IMR-90 (cell line): Measurements from ENCODE around the gene PHC1. TPM values are rescaled to one million over a fixed set of nuclear protein-coding genes. Genes with fewer than 3 reads are reported as not detected.

Source experiments
- ATAC-seq: fragments of 200-7000 bp; cut with Tn5 transposase; 2 replicates; pipeline ENCODE4 v1.9.1; 2020; ENCODE audit warnings: low read depth, mild to moderate bottlenecking, moderate library complexity
- BruUV-seq: library from RNA; stranded (reverse); fragments of 400-500 nt; replicated peaks from 2 replicates; lab custom pipeline; 2021; lab: Mats Ljungman, UMichigan
- CTCF ChIA-PET: fragments of 300-600 bp; formaldehyde crosslinking; extraction: SDS; loops from one replicate; lab custom pipeline; 2021; ENCODE audit warnings: antibody characterized with exemption; lab: Yijun Ruan, JAX
- POLR2A ChIA-PET: fragments of 300-600 bp; sonication (Branson Sonifier 250); formaldehyde crosslinking; loops from one replicate; lab custom pipeline; 2022; ENCODE audit warnings: antibody characterized with exemption; ENCODE audit not compliant: unreplicated experiment; lab: Charles Lee
- DNase-seq: peaks from one replicate; pipeline ENCODE4 v3.0.0; 2013
- H2AFZ ChIP-seq: replicated peaks from 2 replicates; pipeline ENCODE3; 2013; ENCODE audit warnings: low read length, mild to moderate bottlenecking; ENCODE audit not compliant: poor library complexity
- H2AK5ac ChIP-seq: 2 replicates; pipeline ENCODE4 v1.6.1; 2013; ENCODE audit warnings: low read depth, low read length, inconsistent platforms
- H2AK9ac ChIP-seq: replicated peaks from 2 replicates; pipeline ENCODE3; 2013; ENCODE audit warnings: mild to moderate bottlenecking, low read depth, low read length, moderate library complexity; ENCODE audit not compliant: poor library complexity
- H2BK120ac ChIP-seq: 2 replicates; pipeline ENCODE4 v1.6.1; 2013; ENCODE audit warnings: low read depth, low read length, inconsistent platforms
- H2BK15ac ChIP-seq: 3 replicates; pipeline ENCODE4 v1.6.1; 2013; ENCODE audit warnings: low read depth, low read length, inconsistent platforms
- H2BK20ac ChIP-seq: 2 replicates; pipeline ENCODE4 v1.6.1; 2013; ENCODE audit warnings: low read depth, mild to moderate bottlenecking, inconsistent platforms, low read length, moderate library complexity
- H2BK5ac ChIP-seq: 2 replicates; pipeline ENCODE4 v1.6.1; 2013; ENCODE audit warnings: mild to moderate bottlenecking, low read depth, low read length, inconsistent platforms; ENCODE audit not compliant: poor library complexity, severe bottlenecking
- H3K14ac ChIP-seq: replicated peaks from 2 replicates; pipeline ENCODE4 v1.6.1; 2013; ENCODE audit warnings: low read depth, low read length, inconsistent platforms
- H3K18ac ChIP-seq: 2 replicates; pipeline ENCODE4 v1.6.1; 2013; ENCODE audit warnings: low read depth, low read length, control low read depth
- H3K23ac ChIP-seq: 2 replicates; pipeline ENCODE4 v1.6.1; 2013; ENCODE audit warnings: low read depth, low read length, inconsistent platforms
- H3K27ac ChIP-seq: 2 replicates; pipeline ENCODE4 v1.5.1; 2013; ENCODE audit warnings: mild to moderate bottlenecking, control low read depth, low read length; ENCODE audit not compliant: insufficient read depth
- H3K27me3 ChIP-seq: 2 replicates; pipeline ENCODE4 v1.6.1; 2013; ENCODE audit warnings: low read length; ENCODE audit not compliant: control insufficient read depth, insufficient read depth
- H3K36me3 ChIP-seq: 2 replicates; pipeline ENCODE4 v1.6.1; 2013; ENCODE audit warnings: low read length, mixed read lengths; ENCODE audit not compliant: control insufficient read depth, insufficient read depth
- H3K4ac ChIP-seq: 2 replicates; pipeline ENCODE4 v1.6.1; 2013; ENCODE audit warnings: low read depth, low read length, inconsistent platforms
- H3K4me1 ChIP-seq: 2 replicates; pipeline ENCODE4 v1.6.1; 2013; ENCODE audit warnings: low read length, mixed read lengths; ENCODE audit not compliant: control insufficient read depth, insufficient read depth
- H3K4me2 ChIP-seq: 2 replicates; pipeline ENCODE4 v1.6.1; 2013; ENCODE audit warnings: low read depth, mild to moderate bottlenecking, control low read depth, low read length, moderate library complexity
- H3K4me3 ChIP-seq: 2 replicates; pipeline ENCODE4 v1.5.1; 2013; ENCODE audit warnings: low read depth, mild to moderate bottlenecking, control low read depth, low read length, moderate library complexity; ENCODE audit not compliant: insufficient read depth
- H3K56ac ChIP-seq: 2 replicates; pipeline ENCODE4 v1.6.1; 2013; ENCODE audit warnings: low read length, inconsistent platforms; ENCODE audit not compliant: insufficient read depth; ENCODE audit errors: extremely low read depth
- H3K79me1 ChIP-seq, 2 experiments: 2 replicates each; pipeline ENCODE4 v1.6.1; 2013; ENCODE audit warnings: low read length in 2 of 2, inconsistent platforms in 1 of 2, low read depth in 1 of 2
- H3K9ac ChIP-seq: 2 replicates; pipeline ENCODE4 v1.6.1; 2013; ENCODE audit warnings: low read depth, low read length, control low read depth
- H3K9me1 ChIP-seq: 2 replicates; pipeline ENCODE4 v1.6.1; 2013; ENCODE audit warnings: low read length, inconsistent platforms; ENCODE audit not compliant: insufficient read depth
- H3K9me3 ChIP-seq: 2 replicates; pipeline ENCODE4 v1.6.1; 2013; ENCODE audit warnings: low read length; ENCODE audit not compliant: control insufficient read depth, insufficient read depth
- H4K20me1 ChIP-seq: 2 replicates; pipeline ENCODE4 v1.6.1; 2013; ENCODE audit warnings: low read length, inconsistent platforms; ENCODE audit not compliant: insufficient read depth
- H4K5ac ChIP-seq: 2 replicates; pipeline ENCODE4 v1.6.1; 2013; ENCODE audit warnings: mild to moderate bottlenecking, low read depth, low read length, control low read depth
- H4K8ac ChIP-seq, 2 experiments: 2 replicates each; pipeline ENCODE4 v1.6.1; 2013; ENCODE audit warnings: low read depth in 2 of 2, low read length in 2 of 2, control low read depth in 1 of 2, inconsistent platforms in 1 of 2
- H4K91ac ChIP-seq: 2 replicates; pipeline ENCODE4 v1.6.1; 2013; ENCODE audit warnings: low read depth, low read length, inconsistent platforms; ENCODE audit not compliant: insufficient read depth
- BHLHE40 ChIP-seq: fragments of 150-350 bp; IDR thresholded peaks from 2 replicates; pipeline ENCODE4 v1.6.1; 2016; ENCODE audit warnings: mild to moderate bottlenecking, low read depth, low read length
- CEBPB ChIP-seq: IDR thresholded peaks from 2 replicates; pipeline ENCODE4 v1.6.1; 2012; ENCODE audit warnings: low read depth, low read length, improper control_type of control experiment
- CHD1 ChIP-seq: IDR thresholded peaks from 2 replicates; pipeline ENCODE4 v1.6.1; 2012; ENCODE audit warnings: low read depth, low read length, improper control_type of control experiment
- MAFK ChIP-seq: IDR thresholded peaks from 2 replicates; pipeline ENCODE4 v1.6.1; 2012; ENCODE audit warnings: low read depth, low read length, improper control_type of control experiment
- MAZ ChIP-seq: IDR thresholded peaks from 2 replicates; pipeline ENCODE4 v1.6.1; 2012; ENCODE audit warnings: low read depth, mild to moderate bottlenecking, low read length, improper control_type of control experiment, moderate library complexity, borderline replicate concordance
- MXI1 ChIP-seq: IDR thresholded peaks from 2 replicates; pipeline ENCODE4 v1.6.1; 2012; ENCODE audit warnings: low read depth, mild to moderate bottlenecking, low read length, moderate library complexity, borderline replicate concordance
- NFE2L2 ChIP-seq: fragments of 150-350 bp; IDR thresholded peaks from 2 replicates; pipeline ENCODE4 v1.6.1; 2016; ENCODE audit warnings: low read depth, mild to moderate bottlenecking, low read length
- POLR2A ChIP-seq: IDR thresholded peaks from 2 replicates; pipeline ENCODE4 v1.6.1; 2012; ENCODE audit warnings: mild to moderate bottlenecking, low read depth, low read length
- RCOR1 ChIP-seq: IDR thresholded peaks from 2 replicates; pipeline ENCODE4 v1.6.1; 2012; ENCODE audit warnings: mild to moderate bottlenecking, low read length, improper control_type of control experiment; ENCODE audit not compliant: insufficient replicate concordance
- RFX5 ChIP-seq: IDR thresholded peaks from 2 replicates; pipeline ENCODE4 v1.8.0; 2012; ENCODE audit warnings: low read depth, mild to moderate bottlenecking, low read length, moderate library complexity
- SMC3 ChIP-seq: fragments of 150-350 bp; IDR thresholded peaks from 2 replicates; pipeline ENCODE4 v1.6.1; 2016; ENCODE audit warnings: low read depth, mild to moderate bottlenecking, antibody characterized with exemption, low read length, moderate library complexity
- WGBS, 2 experiments: methylation state at CpG; one replicate each; pipeline versions ENCODE4 v1.1.5 to v1.1.7; 2013; ENCODE audit warnings: missing lambda C conversion rate in 2 of 2; ENCODE audit not compliant: insufficient read length in 1 of 2; ENCODE audit errors: extremely low coverage in 2 of 2; 5-methylcytosine and 5-hydroxymethylcytosine counted together
- dilution Hi-C: fragments of 300-500 bp; cut with HindIII; formaldehyde crosslinking; loops from one replicate; pipeline ENCODE4 v1.14.3; 2018; ENCODE audit warnings: low sequenced_read_pairs; ENCODE audit not compliant: unreplicated experiment
- in situ Hi-C: fragments of 300-500 bp; cut with MboI; formaldehyde crosslinking; loops from 3 replicates; pipeline ENCODE4 v1.14.3; 2019; ENCODE audit warnings: low sequenced_read_pairs, inconsistent platforms, mixed read lengths
- intact Hi-C: fragments of 100-400 bp; cut with micrococcal nuclease; formaldehyde crosslinking; loops from 2 replicates; pipeline ENCODE4 v1.10.0; 2022
- polyA plus RNA-seq, 3 experiments: library from polyadenylated mRNA; depleted of rRNA; stranded (reverse); fragments of >200 nt; gene quantifications; 2 replicates each; pipeline ENCODE4 v1.2.3, GENCODE V29; 2012; ENCODE audit warnings: low replicate concordance in 1 of 3
- total RNA-seq: library from RNA; depleted of rRNA; stranded (reverse); fragments of >200 nt; gene quantifications from 2 replicates; pipeline ENCODE4 v1.2.3, GENCODE V29; 2012
- TF ChIP-seq, protein P1 (sequence below): fragments of 150-350 bp; IDR thresholded peaks from 2 replicates; pipeline ENCODE4 v1.6.1; 2017; ENCODE audit warnings: mild to moderate bottlenecking, antibody characterized with exemption, low read length, low read depth
- TF ChIP-seq, protein P2 (sequence below): conservative IDR thresholded peaks from 2 replicates; pipeline ENCODE4 v1.5.1; 2012; ENCODE audit warnings: mild to moderate bottlenecking, low read depth, low read length, improper control_type of control experiment

Gene PHC1
- total and polyA plus RNA-seq, 2 of the 4 experiments (the other 2 are of a cell fraction): 9.1 to 23.1 TPM

DNA sequence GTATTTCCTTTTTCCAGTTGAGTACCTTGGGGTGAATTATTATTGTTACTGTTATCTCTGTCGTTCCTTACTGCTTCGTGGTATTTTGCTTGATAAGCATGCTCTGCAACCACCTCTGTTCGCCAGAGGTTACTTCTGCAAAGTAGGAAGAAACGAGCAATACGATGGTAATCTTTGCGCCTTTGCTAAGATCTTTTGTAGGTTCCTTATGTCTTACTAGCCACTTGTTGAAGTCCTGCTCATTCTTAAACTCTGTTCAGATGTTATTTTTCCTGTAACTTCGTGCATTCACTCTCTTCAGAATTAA, 35.9 kb downstream of the PHC1 start (continued):
- no peak for TF ChIP-seq MXI1
- TF ChIP-seq RCOR1: no peak
- TF ChIP-seq NFE2L2: no peak
- TF ChIP-seq CEBPB: no peak
- TF ChIP-seq CHD1: no peak

DNA sequence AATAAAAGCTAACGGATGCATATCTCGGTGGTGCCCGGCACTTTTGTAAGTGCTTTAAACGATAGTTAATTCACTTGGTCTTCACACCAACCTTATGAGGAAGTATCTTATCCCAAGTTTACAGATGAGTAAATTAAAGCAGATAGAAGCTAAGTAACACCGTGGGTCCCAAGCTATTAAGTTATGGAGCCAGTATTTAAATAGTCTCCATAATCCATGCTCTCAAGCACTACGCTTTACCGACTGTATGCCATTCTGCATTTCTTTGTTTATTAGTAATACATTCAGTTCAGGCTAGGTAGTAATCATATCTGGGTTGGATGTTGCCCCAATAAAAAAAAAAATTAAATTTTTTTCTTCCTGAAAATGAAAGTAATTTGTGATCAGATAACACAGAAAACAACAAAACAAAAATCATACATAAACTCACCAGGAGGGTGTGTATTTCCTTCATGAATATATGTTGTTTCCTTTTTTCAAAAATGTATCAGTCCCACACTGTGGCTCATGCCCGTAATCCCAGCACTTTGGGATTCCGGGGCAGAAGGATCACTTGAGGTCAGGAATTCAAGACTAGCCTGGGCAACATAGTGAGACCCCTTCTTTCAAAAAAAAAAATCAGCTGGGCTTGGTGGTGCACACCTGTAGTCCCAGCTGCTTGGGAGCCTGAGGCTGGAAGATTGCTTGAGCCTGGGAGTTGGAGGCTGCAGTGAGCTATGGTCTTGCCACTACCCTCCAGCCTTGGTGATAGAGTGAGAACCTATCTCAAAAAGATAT, 36.6 kb downstream of the PHC1 start:
- no peak overlapping the region for H3K14ac ChIP-seq
- H2AFZ ChIP-seq: no peak overlapping the region
- peaks cover 3 to 32% of the 10 kb centered on the region in 2 experiments; a peak in 2 of 4 replicates for H3K79me1 ChIP-seq
- H3K4ac ChIP-seq: no peak overlapping the region
- H2AK5ac ChIP-seq: no peak overlapping the region
- DNase-seq: no peak
- peak overlapping the region; percentile 85; the same call in 1 of the 2 replicates for H3K9ac ChIP-seq
- no peak overlapping the region for H2AK9ac ChIP-seq
- H3K4me2 ChIP-seq: peak overlapping the region; percentile 84
- H2BK5ac ChIP-seq: no peak overlapping the region
- H2BK120ac ChIP-seq: no peak overlapping the region
- H3K4me1 ChIP-seq: no peaks in the 10 kb centered on the region
- H3K9me1 ChIP-seq: no peaks in the 10 kb centered on the region; the same call in 1 of the 2 replicates
- no peak overlapping the region for H2BK20ac ChIP-seq
- peak overlapping the region; percentile 15; the same call in 1 of the 2 replicates for H3K23ac ChIP-seq
- no peak overlapping the region for H2BK15ac ChIP-seq
- peaks cover 18% of the 10 kb centered on the region; the same call in 1 of the 2 replicates for H4K20me1 ChIP-seq
- intact Hi-C loops: no loop called here
- peak overlapping the region; percentile 69 to 83; a peak in 2 of 4 replicates for H4K8ac ChIP-seq
- no peak overlapping the region for H3K27ac ChIP-seq
- ChIA-PET CTCF (interaction anchor here (0.5 to 0.7 kb wide), 5 partner anchors 22 to 726 kb away, joined by 3 to 7 read pairs (median 3); partner anchors contain the start of gene KLRG1), POLR2A (no interaction called here)
- peak overlapping the region; percentile 64 for H3K4me3 ChIP-seq
- H3K36me3 ChIP-seq: no peaks in the 10 kb centered on the region
- BruUV-seq: no TSS peak
- H3K27me3 ChIP-seq: no peaks in the 10 kb centered on the region
- H3K56ac ChIP-seq: no peak overlapping the region
- no peaks in the 10 kb centered on the region for H3K9me3 ChIP-seq
- WGBS, 2 experiments: no CpG with 5 or more reads among the region's 9 CpGs
- in situ Hi-C loops: no loop called here
- H3K18ac ChIP-seq: no peak overlapping the region
- ATAC-seq: no peak
- dilution Hi-C loops: no loop called here
- H4K91ac ChIP-seq: no peak overlapping the region
- no peak overlapping the region for H4K5ac ChIP-seq
- TF ChIP-seq, protein P1, sequence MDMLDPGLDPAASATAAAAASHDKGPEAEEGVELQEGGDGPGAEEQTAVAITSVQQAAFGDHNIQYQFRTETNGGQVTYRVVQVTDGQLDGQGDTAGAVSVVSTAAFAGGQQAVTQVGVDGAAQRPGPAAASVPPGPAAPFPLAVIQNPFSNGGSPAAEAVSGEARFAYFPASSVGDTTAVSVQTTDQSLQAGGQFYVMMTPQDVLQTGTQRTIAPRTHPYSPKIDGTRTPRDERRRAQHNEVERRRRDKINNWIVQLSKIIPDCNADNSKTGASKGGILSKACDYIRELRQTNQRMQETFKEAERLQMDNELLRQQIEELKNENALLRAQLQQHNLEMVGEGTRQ: no peak
- no peak for TF ChIP-seq NFE2L2
- no peak for TF ChIP-seq MAFK
- TF ChIP-seq RFX5: no peak
- TF ChIP-seq RCOR1: no peak
- TF ChIP-seq SMC3: no peak
- no peak for TF ChIP-seq MAZ
- TF ChIP-seq BHLHE40: no peak
- TF ChIP-seq, protein P2, sequence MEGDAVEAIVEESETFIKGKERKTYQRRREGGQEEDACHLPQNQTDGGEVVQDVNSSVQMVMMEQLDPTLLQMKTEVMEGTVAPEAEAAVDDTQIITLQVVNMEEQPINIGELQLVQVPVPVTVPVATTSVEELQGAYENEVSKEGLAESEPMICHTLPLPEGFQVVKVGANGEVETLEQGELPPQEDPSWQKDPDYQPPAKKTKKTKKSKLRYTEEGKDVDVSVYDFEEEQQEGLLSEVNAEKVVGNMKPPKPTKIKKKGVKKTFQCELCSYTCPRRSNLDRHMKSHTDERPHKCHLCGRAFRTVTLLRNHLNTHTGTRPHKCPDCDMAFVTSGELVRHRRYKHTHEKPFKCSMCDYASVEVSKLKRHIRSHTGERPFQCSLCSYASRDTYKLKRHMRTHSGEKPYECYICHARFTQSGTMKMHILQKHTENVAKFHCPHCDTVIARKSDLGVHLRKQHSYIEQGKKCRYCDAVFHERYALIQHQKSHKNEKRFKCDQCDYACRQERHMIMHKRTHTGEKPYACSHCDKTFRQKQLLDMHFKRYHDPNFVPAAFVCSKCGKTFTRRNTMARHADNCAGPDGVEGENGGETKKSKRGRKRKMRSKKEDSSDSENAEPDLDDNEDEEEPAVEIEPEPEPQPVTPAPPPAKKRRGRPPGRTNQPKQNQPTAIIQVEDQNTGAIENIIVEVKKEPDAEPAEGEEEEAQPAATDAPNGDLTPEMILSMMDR: no peak
- TF ChIP-seq CEBPB: no peak
- TF ChIP-seq POLR2A: no peak
